HG03045 (cell line): ENCODE results near the gene RUNDC1.
"Not testable (repeated sequence)": the region's sequence is repeated elsewhere in the genome, so short reads cannot be mapped to it uniquely, and the experiment has no call there.

ENCODE experiments used
- ATAC-seq: cut with Tn5 transposase; IDR thresholded peaks from one replicate; pipeline ENCODE4 v1.9.1; 2021; ENCODE audit warnings: mild to moderate bottlenecking, moderate library complexity; ENCODE audit not compliant: unreplicated experiment

RUNDC1 gene

DNA sequence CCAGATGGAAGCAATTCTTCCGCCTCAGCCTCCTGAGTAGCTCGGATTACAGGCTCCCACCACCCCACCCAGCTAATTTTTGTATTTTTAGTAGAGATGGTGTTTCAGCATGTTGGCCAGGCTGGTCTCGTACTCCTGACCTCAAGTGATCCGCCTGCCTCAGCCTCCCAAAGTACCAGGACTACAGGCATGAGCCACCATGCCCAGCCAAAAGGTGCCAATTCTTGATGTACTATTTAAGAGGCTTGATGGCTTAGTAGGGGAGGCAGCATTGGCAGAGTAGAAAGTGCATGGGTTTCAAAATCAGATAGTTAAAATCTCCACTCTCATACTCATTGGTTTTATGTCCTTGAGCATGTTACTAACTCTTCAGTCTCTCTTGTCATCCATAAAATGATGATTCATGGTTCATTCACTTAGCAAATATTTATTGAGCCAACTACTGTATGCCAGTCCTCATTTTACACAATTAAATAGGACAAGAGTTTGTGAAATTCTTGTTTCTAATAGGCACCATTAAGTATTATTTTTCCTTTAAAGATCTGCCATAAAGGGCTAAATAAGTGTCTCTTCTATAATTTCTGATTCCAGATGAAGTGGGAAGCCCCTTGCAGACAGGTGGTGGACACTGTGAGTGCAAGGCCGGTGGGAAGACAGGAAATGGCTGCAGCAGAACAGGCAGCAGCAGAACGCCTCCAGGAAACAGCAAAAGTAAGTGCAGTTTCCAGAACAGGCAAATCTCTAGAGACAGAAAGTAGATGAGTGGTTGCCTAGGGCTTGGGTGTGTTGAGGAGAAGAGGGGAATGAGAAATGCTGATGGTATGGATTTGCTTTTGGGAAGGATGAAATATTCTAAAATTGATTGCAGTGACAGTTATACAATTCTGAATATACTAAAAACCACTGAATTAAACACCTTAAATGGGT is 9.6 kb downstream of the RUNDC1 start:
- no peak for ATAC-seq

GRCh38 chr17:42991471-42991870 is 11.1 kb downstream of the RUNDC1 start:
- ATAC-seq = no peak

- no peak for ATAC-seq
Observed at GRCh38 chr17:42992872-42993271, 12.5 kb downstream of the RUNDC1 start.

- not testable (repeated sequence) for ATAC-seq
Observed at GRCh38 chr17:42993913-42994312, 13.5 kb downstream of the RUNDC1 start.

GRCh38 chr17:42997390-42997983 is 17.1 kb downstream of the RUNDC1 start:
- ATAC-seq = no peak

DNA sequence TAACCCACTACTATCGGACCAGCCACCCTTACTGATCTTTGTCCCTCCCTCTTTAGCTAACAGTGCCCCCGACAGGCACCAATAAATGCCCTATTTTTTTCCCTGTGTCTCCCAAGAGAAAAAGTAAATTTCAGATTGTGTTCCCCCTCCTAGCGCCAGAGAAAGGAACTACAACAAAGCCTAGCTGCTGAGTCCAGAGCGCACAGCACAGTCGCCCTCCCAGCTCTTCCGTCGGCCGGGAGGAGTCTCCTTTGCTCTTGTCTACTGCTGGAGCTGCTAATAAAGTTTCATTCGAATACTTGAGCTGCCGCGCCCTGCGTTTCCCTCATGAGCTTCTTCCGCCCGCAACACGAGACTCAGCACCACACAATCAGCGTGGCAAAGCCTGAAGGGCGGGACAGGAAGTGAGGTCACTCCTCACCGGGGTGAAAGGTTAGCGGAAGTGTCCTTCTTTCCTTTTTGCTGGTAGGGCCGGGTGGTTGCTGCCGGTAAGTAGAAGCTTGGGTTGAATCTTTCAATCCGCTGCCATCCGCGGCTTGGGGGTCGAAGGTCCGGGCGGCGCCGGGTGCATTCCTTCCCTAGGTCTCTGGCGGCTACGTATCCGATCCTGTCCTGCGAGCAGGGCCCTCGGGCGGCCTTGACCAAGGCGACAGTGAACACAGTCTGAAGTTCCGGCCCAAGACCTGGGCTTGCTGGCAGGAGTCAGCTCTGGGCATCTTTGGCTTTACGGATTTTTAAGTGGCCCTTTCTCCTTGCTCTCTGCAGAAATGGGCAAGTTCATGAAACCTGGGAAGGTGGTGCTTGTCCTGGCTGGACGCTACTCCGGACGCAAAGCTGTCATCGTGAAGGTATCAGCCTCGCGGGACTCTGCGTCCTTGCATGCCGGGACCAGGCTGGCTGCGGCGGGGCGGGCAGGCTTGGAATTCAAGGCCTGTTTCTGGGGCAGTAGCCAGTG is 17.9 kb downstream of the RUNDC1 start, which contains the start of gene RPL27:
Gene RPL27 (plus strand): TSS at position 436 of the 955 bp plus-strand sequence. CDS start 332 bp downstream, at position 768.
- ATAC-seq = peak; percentile 90

DNA sequence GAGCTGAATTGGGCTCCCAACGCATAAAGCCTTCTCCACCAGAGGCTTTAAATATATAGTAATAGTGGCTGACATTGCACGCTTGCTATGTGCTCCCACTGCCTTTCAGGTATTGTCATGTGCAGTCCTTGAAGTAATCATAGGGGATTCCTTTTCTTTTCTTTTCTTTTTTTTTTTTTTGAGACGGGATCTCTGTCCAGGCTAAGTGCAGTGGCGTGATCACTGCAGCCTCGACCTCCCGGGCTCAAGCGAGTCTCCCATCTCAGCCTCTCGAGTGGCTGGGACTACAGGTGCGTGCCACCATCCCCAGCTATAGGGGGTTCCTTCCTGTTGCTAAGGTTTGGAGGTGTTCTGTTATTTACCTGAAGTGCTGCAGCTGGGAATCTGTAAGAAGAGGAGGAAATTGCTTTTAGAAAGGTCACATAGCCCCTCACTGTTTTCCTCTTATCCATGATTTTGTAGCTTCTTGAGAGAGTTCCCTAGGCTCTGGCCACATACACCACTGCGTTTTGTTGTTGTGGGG is 18.7 kb downstream of the RUNDC1 start:
- no peak for ATAC-seq

DNA sequence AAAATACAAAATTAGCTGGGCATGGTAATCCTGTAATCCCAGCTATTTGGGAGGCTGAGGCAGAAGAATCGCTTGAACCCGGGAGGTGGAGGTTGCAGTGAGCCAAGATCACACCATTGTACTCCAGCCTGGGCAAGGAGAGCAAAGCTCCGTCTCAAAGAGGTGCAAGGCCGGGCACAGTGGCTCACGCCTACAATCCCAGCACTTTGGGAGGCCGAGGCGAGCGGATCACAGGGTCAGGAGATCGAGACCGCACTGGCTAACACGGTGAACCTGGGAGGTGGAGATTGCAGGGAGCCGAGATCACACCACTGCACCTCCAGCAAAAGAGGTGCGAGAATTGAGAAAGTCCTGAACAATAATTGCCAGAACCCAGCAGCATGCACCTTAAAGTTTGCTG is 20.5 kb downstream of the RUNDC1 start:
- ATAC-seq = not testable (repeated sequence)

- ATAC-seq = no peak
Observed at GRCh38 chr17:43003542-43004172, 23.3 kb downstream of the RUNDC1 start.

DNA sequence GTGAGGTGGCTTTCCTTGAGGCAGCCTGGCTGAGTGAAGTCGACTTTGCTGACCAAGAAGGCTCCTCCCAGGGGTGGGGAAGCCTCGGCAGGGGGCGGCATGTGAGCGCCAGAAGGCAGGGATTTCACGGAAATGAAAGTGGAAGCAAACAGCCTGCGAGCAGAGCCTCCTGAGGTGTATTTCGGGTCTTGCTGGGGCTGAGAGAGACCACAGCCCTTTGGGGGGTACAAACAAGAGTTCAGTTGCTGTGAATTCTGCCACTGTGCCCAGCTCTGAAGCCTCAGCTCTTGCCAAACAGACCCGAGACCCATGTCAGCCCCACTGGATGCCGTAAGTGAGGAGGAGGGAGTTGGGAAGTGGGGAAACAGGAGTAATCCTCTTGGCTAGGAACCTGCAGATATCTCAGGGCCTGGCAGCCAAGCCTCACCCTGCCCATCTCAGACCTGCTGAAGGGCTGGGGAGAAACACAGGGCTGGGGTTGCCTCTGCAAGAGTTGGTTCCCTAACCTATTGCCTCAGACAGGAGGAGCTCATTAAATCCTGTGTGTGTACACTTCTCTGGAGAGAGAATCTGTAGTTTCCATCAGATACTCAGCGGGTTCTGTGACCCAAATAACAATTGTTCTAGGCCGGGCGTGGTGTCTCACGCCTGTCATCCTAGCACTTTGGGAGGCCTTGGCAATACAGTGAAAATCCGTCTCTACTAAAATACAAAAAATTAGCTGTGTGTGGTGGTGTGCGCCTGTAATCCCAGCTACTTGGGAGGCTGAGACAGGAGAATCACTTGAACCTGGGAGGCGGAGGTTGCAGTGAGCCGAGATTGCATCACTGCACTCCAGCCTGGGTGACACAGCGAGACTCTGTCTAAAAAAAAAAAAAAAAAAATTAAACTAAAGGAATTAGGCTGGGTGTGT is 26.5 kb downstream of the RUNDC1 start, which contains the start of gene IFI35:
Gene IFI35 (plus strand): TSS at position 146 of the 913 bp plus-strand sequence. CDS start 164 bp downstream, at position 310.
- ATAC-seq = peak; percentile 77

- ATAC-seq = no peak
Observed at GRCh38 chr17:43010667-43011308, 30.4 kb downstream of the RUNDC1 start.

DNA sequence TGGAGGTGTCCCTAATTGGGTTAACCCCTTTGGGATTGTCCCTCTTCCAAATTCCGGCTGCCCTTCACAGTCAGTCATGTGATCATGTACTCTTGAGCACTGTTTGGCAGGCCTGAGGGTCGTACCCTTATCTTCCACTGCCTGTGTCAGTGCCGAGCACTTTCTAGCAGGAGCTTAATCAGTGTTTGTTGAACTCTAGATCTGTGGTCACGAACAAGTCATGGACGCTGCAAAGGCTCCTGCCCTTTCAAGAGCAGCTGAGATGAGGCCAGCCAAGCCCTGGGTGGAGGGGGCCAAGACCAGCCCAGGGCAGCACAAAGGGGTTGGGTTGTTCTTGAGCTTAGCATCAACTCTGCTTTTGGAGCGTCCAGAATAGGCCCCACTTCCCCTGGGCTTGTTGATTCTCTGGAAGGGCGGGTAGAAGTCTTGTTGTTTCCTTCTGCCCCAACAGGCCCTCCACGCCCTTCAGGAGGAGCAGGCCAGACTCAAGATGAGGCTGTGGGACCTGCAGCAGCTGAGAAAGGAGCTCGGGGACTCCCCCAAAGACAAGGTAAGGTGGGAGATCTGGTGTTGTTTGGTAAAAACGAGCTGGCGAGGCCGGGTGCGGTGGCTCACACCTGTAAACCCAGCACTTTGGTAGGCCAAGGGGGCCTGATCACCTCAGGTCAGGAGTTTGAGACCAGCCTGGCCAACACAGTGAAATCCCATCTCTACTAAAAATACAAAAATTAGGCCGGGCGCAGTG is 31.5 kb downstream of the RUNDC1 start:
- no peak for ATAC-seq

- ATAC-seq = no peak
Observed at GRCh38 chr17:43013296-43013695, 32.9 kb downstream of the RUNDC1 start.

- no peak for ATAC-seq
Observed at GRCh38 chr17:43014020-43014648, 33.8 kb downstream of the RUNDC1 start.

DNA sequence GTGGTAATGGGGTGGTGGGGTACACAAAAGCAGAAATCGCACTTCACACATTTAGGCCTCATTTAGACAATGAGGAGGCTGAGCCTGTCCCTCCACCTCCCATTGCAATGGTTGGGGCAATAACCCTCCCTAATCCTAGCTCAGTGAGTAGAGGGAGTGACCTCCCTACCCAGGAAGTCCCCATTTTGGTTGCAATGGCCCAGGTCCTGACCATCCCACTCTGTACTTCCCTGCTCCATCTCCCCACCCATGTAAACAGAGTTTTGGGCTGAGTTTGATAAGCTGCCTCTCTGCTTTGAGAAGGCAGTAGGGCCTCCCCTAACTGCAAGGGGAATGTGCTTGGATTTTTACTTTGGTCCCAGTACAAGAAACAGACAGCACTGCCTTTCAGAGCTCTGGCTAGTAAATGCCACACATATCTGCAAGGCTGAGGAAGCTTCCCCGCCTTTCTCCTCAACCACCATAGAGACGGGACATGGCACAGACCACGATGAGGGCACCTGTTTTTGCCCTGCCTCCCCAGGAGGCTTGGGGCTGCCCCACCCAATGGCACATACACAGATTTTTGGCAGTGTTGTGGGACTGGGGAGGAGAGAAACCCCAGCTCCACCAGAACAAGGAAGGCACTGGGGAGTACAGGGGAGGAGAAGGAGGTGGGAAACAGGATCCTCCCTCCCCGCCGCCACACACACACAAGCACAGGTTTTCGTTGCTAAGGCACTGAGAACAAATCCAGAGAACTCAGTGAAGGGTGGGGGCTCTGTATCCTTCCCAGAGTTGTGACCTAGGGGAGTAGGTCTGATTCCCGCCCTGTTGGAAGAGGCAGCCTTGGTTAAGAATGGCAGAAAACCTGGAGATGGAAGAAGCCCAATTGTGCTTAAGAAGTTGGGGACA is 34.5 kb downstream of the RUNDC1 start:
- ATAC-seq = no peak

DNA sequence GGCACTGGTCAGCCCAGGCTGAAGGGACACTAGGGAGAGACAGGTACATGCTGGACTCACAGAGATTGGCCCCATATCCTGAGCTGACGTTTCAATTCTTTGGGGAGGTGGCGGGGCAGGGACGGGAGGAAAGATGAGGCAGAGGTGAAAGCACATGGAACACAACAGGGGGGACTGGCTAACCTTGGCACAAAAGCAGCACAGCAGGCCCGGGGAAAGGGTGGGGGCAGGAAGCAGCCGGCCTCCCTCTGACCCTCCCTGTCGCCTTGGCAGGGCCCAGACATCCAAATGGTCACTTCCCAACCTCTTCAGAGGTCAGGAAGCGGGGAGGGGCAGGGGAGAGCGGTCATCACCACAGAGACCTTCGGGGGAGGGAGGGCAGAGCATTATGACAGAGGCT is 35.2 kb downstream of the RUNDC1 start:
- ATAC-seq = no peak
